ENCODE measurements around the gene MET. TPM values are rescaled to one million over a fixed set of nuclear protein-coding genes. Genes with fewer than 3 reads are reported as not detected.

Gene MET
- total RNA-seq, 1 donor from 2014 or later = 22.8 TPM

GRCh38 chr7:116797612-116798011 lies 125.6 kb downstream of the MET start:
- no peak for DNase-seq (ENCODE audit: low spot score in 2 of 2, unreplicated experiment in 2 of 2)
- H3K4me3 Mint-ChIP-seq = no peak overlapping the region
- TF ChIP-seq CTCF (IDR thresholded peaks at IDR 0.05; ENCODE audit: unreplicated experiment) = no peak
- no peaks in the 10 kb centered on the region for H3K9me3 Mint-ChIP-seq
- H3K4me1 Mint-ChIP-seq = peaks cover 28% of the 10 kb centered on the region
- H3K36me3 Mint-ChIP-seq = peaks cover under 1% of the 10 kb centered on the region
- H3K27ac Mint-ChIP-seq = peak overlapping the region; percentile 55
- H3K27me3 Mint-ChIP-seq (ENCODE audit: low read depth) = no peaks in the 10 kb centered on the region

- no peaks in the 10 kb centered on the region for H3K36me3 Mint-ChIP-seq
- no peak for DNase-seq (ENCODE audit: low spot score in 2 of 2, unreplicated experiment in 2 of 2)
- H3K4me1 Mint-ChIP-seq = peaks cover 35% of the 10 kb centered on the region
- peak overlapping the region; percentile 55 for H3K27ac Mint-ChIP-seq
- TF ChIP-seq CTCF (IDR thresholded peaks at IDR 0.05; ENCODE audit: unreplicated experiment) = no peak
- H3K9me3 Mint-ChIP-seq = no peaks in the 10 kb centered on the region
- no peak overlapping the region for H3K4me3 Mint-ChIP-seq
- no peaks in the 10 kb centered on the region for H3K27me3 Mint-ChIP-seq (ENCODE audit: low read depth)
These were observed 126.2 kb downstream of the MET start for GRCh38 chr7:116798232-116798631.

GRCh38 chr7:116799916-116800315 lies 127.9 kb downstream of the MET start:
- Mint-ChIP-seq H3K4me1 (peaks cover 42% of the 10 kb centered on the region), H3K36me3 (no peaks in the 10 kb centered on the region), H3K4me3 (no peak overlapping the region), H3K9me3 (no peaks in the 10 kb centered on the region), H3K27me3 (ENCODE audit: low read depth) (no peaks in the 10 kb centered on the region), H3K27ac (no peak overlapping the region)
- no peak for TF ChIP-seq CTCF (IDR thresholded peaks at IDR 0.05; ENCODE audit: unreplicated experiment)
- no peak for DNase-seq (ENCODE audit: low spot score in 2 of 2, unreplicated experiment in 2 of 2)

GRCh38 chr7:116800594-116800993 lies 128.6 kb downstream of the MET start:
- DNase-seq (ENCODE audit: low spot score in 2 of 2, unreplicated experiment in 2 of 2) = no peak
- Mint-ChIP-seq H3K36me3 (no peaks in the 10 kb centered on the region), H3K4me1 (peaks cover 49% of the 10 kb centered on the region), H3K27me3 (ENCODE audit: low read depth) (no peaks in the 10 kb centered on the region), H3K4me3 (no peak overlapping the region), H3K9me3 (no peaks in the 10 kb centered on the region), H3K27ac (peak overlapping the region; percentile 58)
- TF ChIP-seq CTCF (IDR thresholded peaks at IDR 0.05; ENCODE audit: unreplicated experiment) = no peak

- H3K27ac Mint-ChIP-seq = peak overlapping the region; percentile 58
- no peak for TF ChIP-seq CTCF (IDR thresholded peaks at IDR 0.05; ENCODE audit: unreplicated experiment)
These were observed 129.2 kb downstream of the MET start for GRCh38 chr7:116801092-116801710.

More at GRCh38 chr7:116801092-116801710, 129.2 kb downstream of the MET start:
- Mint-ChIP-seq H3K4me3 (no peak overlapping the region), H3K27me3 (ENCODE audit: low read depth) (no peaks in the 10 kb centered on the region), H3K36me3 (no peaks in the 10 kb centered on the region), H3K4me1 (peaks cover 55% of the 10 kb centered on the region), H3K9me3 (no peaks in the 10 kb centered on the region)
- DNase-seq (ENCODE audit: low spot score in 2 of 2, unreplicated experiment in 2 of 2) = no peak

All from mesothelial cell of epicardium (in vitro differentiated cells).